Retinal pigment epithelial cell (primary cell): ENCODE measurements around the gene TMEM97.

Experiments used
- DNase-seq: peaks from one replicate; pipeline ENCODE4 v3.0.0-alpha.2; 2010; ENCODE audit warnings: low read depth
- H3K4me3 ChIP-seq: 2 replicates; pipeline ENCODE4 v1.5.1; 2011; ENCODE audit warnings: mild to moderate bottlenecking, low read length, control low read depth, moderate library complexity
- CTCF ChIP-seq: conservative IDR thresholded peaks from 2 replicates; pipeline ENCODE4 v1.5.1; 2011; ENCODE audit warnings: low read depth, low read length, control low read depth, inconsistent platforms

TMEM97 gene

GRCh38 chr17:28317099-28317965, 1.7 kb upstream of the TMEM97 start:
- DNase-seq: no peak
- no peak overlapping the region for H3K4me3 ChIP-seq
- no peak for TF ChIP-seq CTCF

- H3K4me3 ChIP-seq: peak overlapping the region; percentile 76
- TF ChIP-seq CTCF: no peak
- no peak for DNase-seq
Observed at GRCh38 chr17:28317966-28318758, 838 bp upstream of the TMEM97 start.

GRCh38 chr17:28319598-28319935, 567 bp downstream of the TMEM97 start:
- DNase-seq: no peak
- no peak for TF ChIP-seq CTCF
- peak overlapping the region; percentile 76 for H3K4me3 ChIP-seq

GRCh38 chr17:28320215-28321061, 1.4 kb downstream of the TMEM97 start:
- TF ChIP-seq CTCF: no peak
- H3K4me3 ChIP-seq: peak overlapping the region; percentile 76
- DNase-seq: no peak

GRCh38 chr17:28324267-28324745, 5.3 kb downstream of the TMEM97 start:
- no peak overlapping the region for H3K4me3 ChIP-seq

More at GRCh38 chr17:28324267-28324745, 5.3 kb downstream of the TMEM97 start:
- DNase-seq: no peak
- no peak for TF ChIP-seq CTCF
